ENCODE data around the gene MYBPH. TPM values are rescaled to one million over a fixed set of nuclear protein-coding genes. Genes with fewer than 3 reads are reported as not detected.

Gene MYBPH
- total RNA-seq, 1 experiment from 2014 or later = not detected

DNA sequence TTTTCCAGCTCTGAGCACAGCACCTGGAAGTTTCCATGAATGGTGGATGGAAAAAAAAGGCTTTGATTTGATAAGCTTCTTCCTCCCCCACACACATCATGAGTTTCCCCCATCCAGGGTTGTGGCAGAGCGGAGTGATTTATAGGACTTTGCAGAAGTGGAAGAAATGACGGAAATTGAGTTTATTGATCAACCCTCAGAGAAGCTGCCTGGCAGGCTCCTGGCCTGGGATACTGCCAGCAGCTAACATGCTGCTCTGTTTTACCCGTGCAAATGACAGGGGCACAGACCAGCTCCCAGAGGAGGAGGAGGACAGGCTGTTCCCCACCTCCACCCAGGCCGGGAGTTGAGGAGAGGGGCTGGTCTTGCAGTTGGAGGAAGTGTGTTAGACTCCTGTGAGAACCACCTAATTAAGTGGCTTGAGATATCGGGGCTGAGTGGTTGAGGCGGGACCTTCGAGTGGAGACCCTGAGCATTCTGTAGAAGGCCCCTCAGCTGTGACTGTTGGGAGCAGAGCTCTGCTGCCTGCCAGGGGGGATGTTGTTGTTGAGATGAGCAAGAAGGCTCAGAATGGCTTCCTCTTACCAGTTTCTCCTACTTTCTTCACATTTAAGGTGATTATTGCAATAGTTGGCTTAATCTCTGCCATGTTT lies 26.3 kb downstream of the MYBPH start:
- H3K36me3 ChIP-seq (ENCODE audit: insufficient read depth, low read length, poor library complexity, severe bottlenecking) = no peaks in the 10 kb centered on the region
- peaks cover 37% of the 10 kb centered on the region for H3K4me1 ChIP-seq (ENCODE audit: insufficient read depth, low read length, poor library complexity, severe bottlenecking)
- TF ChIP-seq, protein P1, sequence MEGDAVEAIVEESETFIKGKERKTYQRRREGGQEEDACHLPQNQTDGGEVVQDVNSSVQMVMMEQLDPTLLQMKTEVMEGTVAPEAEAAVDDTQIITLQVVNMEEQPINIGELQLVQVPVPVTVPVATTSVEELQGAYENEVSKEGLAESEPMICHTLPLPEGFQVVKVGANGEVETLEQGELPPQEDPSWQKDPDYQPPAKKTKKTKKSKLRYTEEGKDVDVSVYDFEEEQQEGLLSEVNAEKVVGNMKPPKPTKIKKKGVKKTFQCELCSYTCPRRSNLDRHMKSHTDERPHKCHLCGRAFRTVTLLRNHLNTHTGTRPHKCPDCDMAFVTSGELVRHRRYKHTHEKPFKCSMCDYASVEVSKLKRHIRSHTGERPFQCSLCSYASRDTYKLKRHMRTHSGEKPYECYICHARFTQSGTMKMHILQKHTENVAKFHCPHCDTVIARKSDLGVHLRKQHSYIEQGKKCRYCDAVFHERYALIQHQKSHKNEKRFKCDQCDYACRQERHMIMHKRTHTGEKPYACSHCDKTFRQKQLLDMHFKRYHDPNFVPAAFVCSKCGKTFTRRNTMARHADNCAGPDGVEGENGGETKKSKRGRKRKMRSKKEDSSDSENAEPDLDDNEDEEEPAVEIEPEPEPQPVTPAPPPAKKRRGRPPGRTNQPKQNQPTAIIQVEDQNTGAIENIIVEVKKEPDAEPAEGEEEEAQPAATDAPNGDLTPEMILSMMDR (conservative IDR thresholded peaks at IDR 0.05; ENCODE audit: low read depth, low read length) = no peak
- TF ChIP-seq EZH2 (IDR thresholded peaks at IDR 0.05; ENCODE audit: borderline replicate concordance, low read depth, low read length, poor library complexity, severe bottlenecking) = no peak
- ChIA-PET POLR2A (ENCODE audit: low non-redundant PET) (no interaction called here), CTCF (interaction anchor here (0.6 kb wide), 1 partner anchor 988 kb away, joined by 8 read pairs; no protein-coding TSS in a partner anchor)
- no peaks in the 10 kb centered on the region for H3K9me3 ChIP-seq (ENCODE audit: low read depth, low read length, poor library complexity, severe bottlenecking)
- DNase-seq (ENCODE audit: low spot score) = no peak
- H3K27me3 ChIP-seq (replicated peaks; ENCODE audit: insufficient read depth, low read depth, low read length, poor library complexity) = no peaks in the 10 kb centered on the region
- H3K4me3 ChIP-seq (ENCODE audit: low read depth, low read length, poor library complexity, severe bottlenecking) = no peak overlapping the region
- BruUV-seq (replicated peaks) = no TSS peak
- no peak overlapping the region for H3K27ac ChIP-seq (ENCODE audit: low read depth, low read length, poor library complexity, severe bottlenecking)
- intact Hi-C loops (cut with micrococcal nuclease; ENCODE audit: unreplicated experiment) = no loop called here

DNA sequence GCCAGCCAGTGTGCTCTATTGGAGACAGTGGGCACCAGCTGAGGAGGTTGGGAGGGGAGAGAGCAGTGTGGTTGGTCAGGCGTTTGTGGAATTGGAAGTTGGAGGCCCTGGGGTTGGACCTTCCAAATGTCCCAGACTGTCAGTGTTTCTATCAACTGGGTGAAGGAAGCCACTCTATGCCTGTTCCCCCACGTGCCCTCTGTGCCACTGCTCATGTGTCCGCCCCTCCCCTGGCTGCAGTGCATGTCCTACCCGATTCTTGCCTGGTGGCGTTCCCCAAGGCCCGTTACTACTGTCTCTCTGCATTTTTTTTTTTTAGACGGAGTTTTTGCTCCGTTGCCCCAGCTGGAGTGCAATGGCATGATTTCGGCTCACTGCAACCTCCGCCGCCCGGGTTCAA lies 27.0 kb downstream of the MYBPH start:
- TF ChIP-seq, protein P1 (conservative IDR thresholded peaks at IDR 0.05; ENCODE audit: low read depth, low read length) = no peak
- no peak for TF ChIP-seq EZH2 (IDR thresholded peaks at IDR 0.05; ENCODE audit: borderline replicate concordance, low read depth, low read length, poor library complexity, severe bottlenecking)
- Histone ChIP-seq H3K4me1 (ENCODE audit: insufficient read depth, low read length, poor library complexity, severe bottlenecking) (peaks cover 30% of the 10 kb centered on the region), H3K27me3 (replicated peaks; ENCODE audit: insufficient read depth, low read depth, low read length, poor library complexity) (no peaks in the 10 kb centered on the region), H3K9me3 (ENCODE audit: low read depth, low read length, poor library complexity, severe bottlenecking) (no peaks in the 10 kb centered on the region), H3K4me3 (ENCODE audit: low read depth, low read length, poor library complexity, severe bottlenecking) (no peak overlapping the region), H3K27ac (ENCODE audit: low read depth, low read length, poor library complexity, severe bottlenecking) (no peak overlapping the region), H3K36me3 (ENCODE audit: insufficient read depth, low read length, poor library complexity, severe bottlenecking) (no peaks in the 10 kb centered on the region)
- ChIA-PET POLR2A (ENCODE audit: low non-redundant PET) (no interaction called here), CTCF (no interaction called here)
- DNase-seq (ENCODE audit: low spot score) = no peak
- BruUV-seq (replicated peaks) = no TSS peak
- intact Hi-C loops (cut with micrococcal nuclease; ENCODE audit: unreplicated experiment) = no loop called here

DNA sequence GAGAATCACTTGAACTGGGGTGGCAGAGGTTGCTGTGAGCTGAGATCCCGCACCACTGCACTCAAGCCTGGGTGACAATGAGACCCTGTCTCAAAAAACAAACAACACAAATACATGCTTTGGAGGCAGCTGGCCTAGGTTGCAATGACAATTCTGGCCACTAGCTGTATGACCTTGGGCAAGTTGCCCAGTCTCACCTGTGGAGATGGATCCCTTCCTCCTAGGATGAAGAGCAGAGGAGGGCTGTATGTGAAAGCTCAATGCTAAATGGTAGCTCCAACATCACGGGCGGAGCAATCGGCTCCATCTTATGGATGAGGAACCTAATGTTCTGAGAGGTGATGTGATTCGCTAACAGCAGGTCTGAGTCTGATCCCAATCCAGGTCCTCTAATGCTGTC lies 27.5 kb downstream of the MYBPH start:
- peaks cover 26% of the 10 kb centered on the region for H3K4me1 ChIP-seq (ENCODE audit: insufficient read depth, low read length, poor library complexity, severe bottlenecking)
- intact Hi-C loops (cut with micrococcal nuclease; ENCODE audit: unreplicated experiment) = no loop called here
- DNase-seq (ENCODE audit: low spot score) = no peak

More for the DNA sequence above, 27.5 kb downstream of the MYBPH start:
- no peaks in the 10 kb centered on the region for H3K9me3 ChIP-seq (ENCODE audit: low read depth, low read length, poor library complexity, severe bottlenecking)
- no TSS peak for BruUV-seq (replicated peaks)
- CTCF ChIA-PET = no interaction called here
- TF ChIP-seq, protein P1 (conservative IDR thresholded peaks at IDR 0.05; ENCODE audit: low read depth, low read length) = peak; percentile 30
- no peak for TF ChIP-seq EZH2 (IDR thresholded peaks at IDR 0.05; ENCODE audit: borderline replicate concordance, low read depth, low read length, poor library complexity, severe bottlenecking)
- H3K4me3 ChIP-seq (ENCODE audit: low read depth, low read length, poor library complexity, severe bottlenecking) = no peak overlapping the region
- H3K27ac ChIP-seq (ENCODE audit: low read depth, low read length, poor library complexity, severe bottlenecking) = no peak overlapping the region
- H3K36me3 ChIP-seq (ENCODE audit: insufficient read depth, low read length, poor library complexity, severe bottlenecking) = no peaks in the 10 kb centered on the region
- H3K27me3 ChIP-seq (replicated peaks; ENCODE audit: insufficient read depth, low read depth, low read length, poor library complexity) = no peaks in the 10 kb centered on the region
- POLR2A ChIA-PET (ENCODE audit: low non-redundant PET) = no interaction called here
